GM10266 (cell line): ENCODE results near the gene EXOC3.

ENCODE experiments used
- DNase-seq: peaks from one replicate; pipeline ENCODE4 v3.0.0; 2012; ENCODE audit errors: extremely low spot score
- TF ChIP-seq, protein P1 (sequence below): IDR thresholded peaks from 2 replicates; pipeline ENCODE4 v1.5.1; 2012; ENCODE audit warnings: mild to moderate bottlenecking, low read depth; ENCODE audit not compliant: control insufficient read depth, insufficient read depth; ENCODE audit errors: missing control alignments

The EXOC3 gene

DNA sequence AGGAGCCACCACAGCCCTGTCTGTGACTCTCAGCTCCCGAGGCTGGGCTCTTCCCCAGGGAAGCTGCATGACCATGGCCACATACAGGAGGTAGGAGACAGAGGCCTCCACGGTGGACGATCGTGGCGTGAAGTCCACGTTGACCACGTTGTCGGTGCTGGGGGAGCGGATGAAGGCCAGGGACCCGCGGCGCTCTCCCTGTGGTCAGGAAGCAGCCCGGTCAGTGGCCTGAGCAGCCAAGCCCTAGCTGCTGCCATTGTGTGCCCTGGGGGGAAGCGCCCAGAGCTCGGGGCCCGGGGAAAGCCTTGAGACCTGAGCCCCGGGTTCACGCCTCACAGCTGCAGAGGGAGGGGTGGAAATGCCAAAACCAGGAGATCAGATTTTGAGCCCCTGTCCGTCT lies 34.3 kb downstream of the EXOC3 start:
- TF ChIP-seq, protein P1, sequence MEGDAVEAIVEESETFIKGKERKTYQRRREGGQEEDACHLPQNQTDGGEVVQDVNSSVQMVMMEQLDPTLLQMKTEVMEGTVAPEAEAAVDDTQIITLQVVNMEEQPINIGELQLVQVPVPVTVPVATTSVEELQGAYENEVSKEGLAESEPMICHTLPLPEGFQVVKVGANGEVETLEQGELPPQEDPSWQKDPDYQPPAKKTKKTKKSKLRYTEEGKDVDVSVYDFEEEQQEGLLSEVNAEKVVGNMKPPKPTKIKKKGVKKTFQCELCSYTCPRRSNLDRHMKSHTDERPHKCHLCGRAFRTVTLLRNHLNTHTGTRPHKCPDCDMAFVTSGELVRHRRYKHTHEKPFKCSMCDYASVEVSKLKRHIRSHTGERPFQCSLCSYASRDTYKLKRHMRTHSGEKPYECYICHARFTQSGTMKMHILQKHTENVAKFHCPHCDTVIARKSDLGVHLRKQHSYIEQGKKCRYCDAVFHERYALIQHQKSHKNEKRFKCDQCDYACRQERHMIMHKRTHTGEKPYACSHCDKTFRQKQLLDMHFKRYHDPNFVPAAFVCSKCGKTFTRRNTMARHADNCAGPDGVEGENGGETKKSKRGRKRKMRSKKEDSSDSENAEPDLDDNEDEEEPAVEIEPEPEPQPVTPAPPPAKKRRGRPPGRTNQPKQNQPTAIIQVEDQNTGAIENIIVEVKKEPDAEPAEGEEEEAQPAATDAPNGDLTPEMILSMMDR: no peak
- no peak for DNase-seq

DNA sequence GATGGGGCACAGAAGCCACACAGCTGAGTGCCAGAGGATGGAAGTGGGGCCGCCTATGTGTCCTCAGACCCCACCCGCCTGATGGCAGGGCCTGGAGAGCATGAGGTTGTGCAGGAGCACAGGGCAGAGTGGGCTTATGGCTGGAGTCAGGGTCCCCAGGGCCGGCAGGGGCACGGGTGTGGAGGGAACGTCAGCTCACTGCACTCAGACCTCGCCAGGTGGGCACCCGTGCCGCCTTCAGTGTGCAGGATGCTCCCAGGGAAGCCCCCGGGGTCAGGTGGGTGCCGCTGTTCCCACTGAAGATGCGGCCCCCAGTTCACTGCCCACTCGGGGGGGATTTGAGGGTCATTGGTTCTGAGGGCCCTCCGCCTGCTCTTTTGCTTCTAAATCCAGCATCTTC lies 34.9 kb downstream of the EXOC3 start:
- TF ChIP-seq, protein P1: no peak
- no peak for DNase-seq

DNA sequence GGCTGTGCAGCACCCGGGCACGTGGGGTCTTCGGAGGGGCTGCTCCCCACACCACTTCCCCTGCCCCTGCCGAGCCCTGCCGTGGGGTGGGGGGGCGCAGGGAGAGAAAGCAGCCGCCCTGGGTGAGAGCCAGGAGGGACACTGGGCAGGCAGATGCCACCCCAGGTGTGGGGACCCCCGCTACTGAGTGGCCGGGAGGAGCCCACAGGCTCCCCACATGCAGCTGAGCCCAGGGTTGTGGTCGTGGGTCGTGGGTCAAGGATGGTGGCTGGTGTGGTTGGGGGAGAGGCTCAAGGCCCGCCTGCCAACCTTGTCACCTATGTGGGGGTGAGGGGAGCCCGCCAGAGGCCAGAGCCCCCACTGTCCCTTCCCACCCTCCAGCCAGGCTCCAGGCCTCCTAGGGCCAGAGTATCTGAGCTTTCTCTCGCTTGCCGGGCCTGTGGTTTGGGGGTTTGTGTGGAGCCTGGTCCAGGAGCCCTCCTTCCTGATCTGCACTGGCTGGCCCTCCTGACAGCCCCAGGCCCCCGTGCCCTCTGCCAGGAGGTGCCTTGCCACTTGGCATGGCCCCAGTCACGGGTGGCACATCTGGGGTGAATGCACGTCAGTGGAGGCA lies 35.5 kb downstream of the EXOC3 start:
- DNase-seq: no peak
- TF ChIP-seq, protein P1: no peak

DNA sequence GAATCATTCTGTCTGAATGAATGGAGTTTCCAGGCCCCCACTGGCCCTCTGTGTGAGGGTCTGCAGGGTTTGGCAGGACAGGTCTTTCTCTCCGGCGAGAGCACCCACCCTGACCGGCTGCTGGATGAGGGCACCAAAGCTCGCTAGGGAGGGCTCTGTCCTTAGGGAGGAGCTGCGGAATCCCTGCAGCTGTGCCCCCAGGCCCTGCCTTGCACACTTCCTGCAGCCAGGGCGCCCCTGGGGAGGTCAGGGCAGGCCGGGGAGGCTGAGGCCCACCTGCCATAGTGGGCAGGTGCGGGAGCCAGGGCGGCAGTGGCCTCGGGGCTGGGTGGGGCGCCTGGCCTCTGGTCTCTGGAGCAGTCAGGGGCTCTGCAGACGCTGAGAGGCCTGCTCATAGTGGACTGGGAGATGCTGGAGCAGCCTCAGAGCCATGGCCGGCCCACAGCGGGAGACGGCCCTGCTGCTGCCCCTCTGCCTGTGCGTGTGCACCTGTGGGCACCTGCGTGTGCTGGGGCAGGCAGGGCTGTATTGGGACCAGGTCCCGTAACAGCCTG lies 36.1 kb downstream of the EXOC3 start:
- TF ChIP-seq, protein P1: no peak
- DNase-seq: no peak

DNA sequence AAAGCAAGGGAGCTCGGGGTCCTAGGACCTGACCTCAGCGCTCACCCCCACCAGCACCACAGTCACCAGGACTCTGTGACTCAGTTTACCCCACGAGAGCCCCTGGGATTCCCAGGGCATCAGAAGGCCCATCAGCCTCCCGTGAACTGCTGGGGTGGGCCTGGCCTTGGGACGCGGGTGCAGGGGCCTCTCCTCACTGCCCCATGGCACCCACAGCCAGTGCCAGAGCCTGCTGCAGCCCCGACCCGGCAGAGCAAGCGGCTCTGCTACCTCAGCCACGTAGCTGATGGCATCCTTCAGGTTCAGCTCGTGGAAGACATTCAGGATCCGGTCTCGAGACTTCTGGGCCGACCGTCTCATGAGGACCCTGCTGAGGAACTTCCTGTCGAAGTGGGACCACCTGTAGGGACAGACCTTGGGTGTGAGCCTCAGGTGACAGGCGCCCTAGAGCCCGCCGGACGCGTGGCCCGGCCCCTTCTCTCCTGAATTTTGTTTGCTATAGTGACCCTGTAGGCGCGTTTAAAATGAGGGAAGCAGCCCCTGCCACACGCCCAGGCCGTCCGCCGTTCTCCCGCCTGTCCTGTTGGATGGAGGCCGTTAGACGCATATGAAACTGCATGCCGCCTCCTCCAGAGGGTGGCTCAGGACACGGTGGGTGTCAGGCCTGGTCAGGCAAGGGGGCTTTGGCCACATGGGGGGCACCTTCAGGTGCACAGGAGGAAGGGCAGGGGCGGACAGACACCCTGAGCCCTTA lies 36.8 kb downstream of the EXOC3 start:
- DNase-seq: no peak
- TF ChIP-seq, protein P1: no peak

DNA sequence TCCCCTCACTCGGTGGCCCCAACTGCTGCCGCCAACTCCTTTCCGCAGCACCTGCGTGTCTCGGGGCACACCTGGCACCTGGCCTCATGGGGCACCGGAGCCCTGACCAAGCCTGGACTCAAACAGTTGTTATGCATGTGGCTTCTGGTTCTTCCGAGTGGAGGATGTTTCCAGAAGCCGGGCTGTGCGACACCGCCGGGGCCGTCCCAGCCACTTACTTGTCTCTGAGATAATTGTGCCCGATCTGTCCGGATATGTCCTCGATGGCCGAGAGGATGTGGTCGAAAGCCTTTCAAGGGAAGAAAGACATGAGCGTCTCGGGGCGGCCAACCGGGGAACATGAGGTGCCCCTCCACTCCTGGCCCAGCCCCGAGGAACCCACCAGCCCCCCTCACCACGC lies 38.4 kb downstream of the EXOC3 start:
- no peak for DNase-seq
- TF ChIP-seq, protein P1: no peak

DNA sequence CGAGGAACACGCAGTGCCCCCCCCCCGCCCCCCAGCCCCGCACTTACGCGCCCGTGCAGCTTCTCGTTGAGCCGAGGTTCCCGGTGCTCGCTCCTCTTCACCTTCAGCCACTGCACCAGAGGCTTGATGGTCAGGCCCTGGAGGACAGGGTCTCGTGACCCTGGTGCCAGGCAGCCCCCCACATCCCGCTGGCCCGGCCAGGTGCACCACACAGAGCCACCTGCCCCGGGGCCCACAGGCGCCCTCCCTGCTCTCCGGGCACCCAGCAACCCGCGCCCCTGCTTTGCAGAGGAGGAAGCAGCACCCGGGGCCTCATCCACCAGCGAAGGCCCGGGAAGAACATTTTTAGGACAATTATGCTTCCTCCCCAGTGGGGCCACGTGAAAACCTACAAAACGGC lies 39.0 kb downstream of the EXOC3 start:
- TF ChIP-seq, protein P1: no peak
- DNase-seq: no peak
